H1 (cell line): ENCODE measurements around the gene ZXDC. TPM values are rescaled to one million over a fixed set of nuclear protein-coding genes. Genes with fewer than 3 reads are reported as not detected.
A peak's percentile ranks its signal among the peaks of the same experiment; 100 is the strongest.

Experiments used
- CTCF ChIA-PET: fragments of 300-600 bp; sonication (Branson Sonifier 250); formaldehyde crosslinking; loops from one replicate; lab custom pipeline; 2021; ENCODE audit not compliant: partially characterized antibody; lab: Charles Lee
- POLR2A ChIA-PET: fragments of 300-600 bp; sonication (Branson Sonifier 250); formaldehyde crosslinking; loops from one replicate; lab custom pipeline; 2021; ENCODE audit warnings: inconsistent platforms; ENCODE audit not compliant: partially characterized antibody; lab: Charles Lee
- DNase-seq, 2 experiments: peaks; one replicate each; pipeline versions ENCODE4 v3.0.0 to v3.0.0-alpha.2; 2010 to 2022; ENCODE audit warnings: low spot score in 2 of 2, low read depth in 1 of 2, mixed read lengths in 1 of 2
- FAIRE-seq: peaks from 2 replicates; lab custom pipeline; 2011; peaks lifted over from hg19 to GRCh38; lab: Jason Lieb, UNC
- H2AFZ ChIP-seq: 2 replicates; pipeline ENCODE4 v1.8.1; 2012; ENCODE audit warnings: low read length, inconsistent platforms
- H2AK5ac ChIP-seq: 2 replicates; pipeline ENCODE4 v1.6.1; 2013; ENCODE audit warnings: low read depth, low read length
- H2BK120ac ChIP-seq: replicated peaks from 2 replicates; pipeline ENCODE3; 2013; ENCODE audit warnings: low read depth, low read length, inconsistent platforms
- H2BK12ac ChIP-seq: 2 replicates; pipeline ENCODE4 v1.6.1; 2013; ENCODE audit warnings: low read depth, low read length
- H2BK15ac ChIP-seq: 2 replicates; pipeline ENCODE4 v1.6.1; 2013; ENCODE audit warnings: low read length
- H2BK20ac ChIP-seq: 2 replicates; pipeline ENCODE4 v1.6.1; 2013; ENCODE audit warnings: low read length
- H2BK5ac ChIP-seq: 2 replicates; pipeline ENCODE4 v1.6.1; 2013; ENCODE audit warnings: low read depth, low read length
- H3K14ac ChIP-seq: 2 replicates; pipeline ENCODE4 v1.6.1; 2013; ENCODE audit warnings: inconsistent platforms; ENCODE audit not compliant: insufficient read length
- H3K18ac ChIP-seq: 2 replicates; pipeline ENCODE4 v1.6.1; 2013; ENCODE audit warnings: low read length; ENCODE audit errors: extremely low read depth
- H3K23ac ChIP-seq: 2 replicates; pipeline ENCODE4 v1.6.1; 2013; ENCODE audit warnings: inconsistent platforms; ENCODE audit not compliant: insufficient read length
- H3K23me2 ChIP-seq: 2 replicates; pipeline ENCODE4 v1.6.1; 2013; ENCODE audit warnings: low read depth, low read length
- H3K27ac ChIP-seq: 2 replicates; pipeline ENCODE4 v1.6.1; 2011; ENCODE audit warnings: low read depth, low read length, inconsistent platforms
- H3K27me3 ChIP-seq, 4 experiments: replicated peaks in 1 of 4; 1 replicate in 1 of 4; 2 replicates in 3 of 4; pipeline versions ENCODE4 v1.6.1 to v1.8.1; 2011 to 2013; ENCODE audit warnings: low read length in 3 of 4, mild to moderate bottlenecking in 3 of 4, inconsistent platforms in 2 of 4, mixed read lengths in 2 of 4, moderate library complexity in 1 of 4; ENCODE audit not compliant: control insufficient read depth in 3 of 4, insufficient read depth in 3 of 4; ENCODE audit errors: extremely low read depth in 1 of 4
- H3K36me3 ChIP-seq, 4 experiments: 2 replicates each; pipeline versions ENCODE4 v1.6.1 to v1.8.1; 2011 to 2013; ENCODE audit warnings: mild to moderate bottlenecking in 4 of 4, low read length in 3 of 4, moderate library complexity in 2 of 4, control low read depth in 1 of 4, inconsistent platforms in 1 of 4; ENCODE audit not compliant: insufficient read depth in 4 of 4, control insufficient read depth in 2 of 4
- H3K4ac ChIP-seq: replicated peaks from 2 replicates; pipeline ENCODE3; 2013; ENCODE audit warnings: low read length, low read depth, mixed read lengths, inconsistent platforms; ENCODE audit not compliant: insufficient read length
- H3K4me1 ChIP-seq, 4 experiments: replicated peaks in 1 of 4; 1 replicate in 1 of 4; 2 replicates in 3 of 4; pipeline versions ENCODE4 v1.6.1 to v1.8.1; 2011 to 2013; ENCODE audit warnings: low read length in 3 of 4, inconsistent platforms in 2 of 4, mixed read lengths in 1 of 4; ENCODE audit not compliant: insufficient read depth in 4 of 4, control insufficient read depth in 3 of 4
- H3K4me2 ChIP-seq, 2 experiments: 2 replicates each; pipeline versions ENCODE4 v1.6.1 to v1.8.1; 2011 to 2013; ENCODE audit warnings: low read depth in 2 of 2, low read length in 2 of 2, control low read depth in 1 of 2, inconsistent platforms in 1 of 2, mild to moderate bottlenecking in 1 of 2; ENCODE audit not compliant: insufficient read depth in 1 of 2
- H3K4me3 ChIP-seq, 4 experiments: fragments of 200-600, 300-600 bp in 1 of 4; sonication (generic), shearing (Covaris generic), sonication (Bioruptor Twin) in 1 of 4; 2 replicates each; pipeline versions ENCODE4 v1.5.1 to v1.8.1; 2011 to 2016; ENCODE audit warnings: low read length in 4 of 4, low read depth in 3 of 4, control low read depth in 2 of 4, inconsistent platforms in 2 of 4, mild to moderate bottlenecking in 2 of 4, mixed read lengths in 1 of 4, moderate library complexity in 1 of 4; ENCODE audit not compliant: insufficient read depth in 2 of 4; ENCODE audit errors: extremely low read depth in 1 of 4
- H3K56ac ChIP-seq: replicated peaks from 2 replicates; pipeline ENCODE3; 2013; ENCODE audit warnings: low read depth, mild to moderate bottlenecking, mixed read lengths, low read length, inconsistent platforms; ENCODE audit not compliant: insufficient read length
- H3K79me1 ChIP-seq: 2 replicates; pipeline ENCODE4 v1.6.1; 2013; ENCODE audit warnings: low read depth, low read length, control low read depth
- H3K79me2 ChIP-seq, 2 experiments: 2 replicates each; pipeline versions ENCODE4 v1.6.1 to v1.8.1; 2012 to 2013; ENCODE audit warnings: low read length in 2 of 2, mild to moderate bottlenecking in 2 of 2, inconsistent platforms in 1 of 2; ENCODE audit not compliant: insufficient read depth in 2 of 2, control insufficient read depth in 1 of 2
- H3K9ac ChIP-seq, 4 experiments: replicated peaks in 1 of 4; 1 replicate in 1 of 4; 2 replicates in 3 of 4; pipeline versions ENCODE4 v1.6.1 to v1.8.1; 2011 to 2013; ENCODE audit warnings: low read depth in 3 of 4, low read length in 3 of 4, control low read depth in 2 of 4, mild to moderate bottlenecking in 2 of 4, moderate library complexity in 2 of 4, inconsistent platforms in 1 of 4; ENCODE audit errors: extremely low read depth in 1 of 4
- H3K9me3 ChIP-seq, 2 experiments: 2 replicates each; pipeline versions ENCODE4 v1.6.1 to v1.8.1; 2012 to 2013; ENCODE audit warnings: mild to moderate bottlenecking in 2 of 2, moderate library complexity in 2 of 2, control low read depth in 1 of 2, inconsistent platforms in 1 of 2, low read depth in 1 of 2, low read length in 1 of 2, mixed read lengths in 1 of 2; ENCODE audit not compliant: insufficient read depth in 2 of 2
- H4K20me1 ChIP-seq, 2 experiments: replicated peaks in 1 of 2; 2 replicates each; pipeline versions ENCODE3 to v1.8.1; 2011 to 2013; ENCODE audit warnings: inconsistent platforms in 2 of 2, low read length in 2 of 2, mild to moderate bottlenecking in 1 of 2; ENCODE audit not compliant: insufficient read depth in 2 of 2, control insufficient read depth in 1 of 2
- H4K5ac ChIP-seq: 2 replicates; pipeline ENCODE4 v1.6.1; 2013; ENCODE audit warnings: low read length, low read depth, mixed read lengths, inconsistent platforms; ENCODE audit not compliant: insufficient read length
- H4K8ac ChIP-seq: 2 replicates; pipeline ENCODE4 v1.8.0; 2013; ENCODE audit warnings: mild to moderate bottlenecking, moderate library complexity, low read length, inconsistent platforms; ENCODE audit not compliant: insufficient read depth; ENCODE audit errors: extremely low read depth
- H4K91ac ChIP-seq: replicated peaks from 2 replicates; pipeline ENCODE3; 2013; ENCODE audit warnings: low read length, mixed read lengths, inconsistent platforms; ENCODE audit not compliant: insufficient read length
- CEBPB ChIP-seq: IDR thresholded peaks from 2 replicates; pipeline ENCODE4 v1.6.1; 2012; ENCODE audit warnings: low read depth, low read length
- EGR1 ChIP-seq: IDR thresholded peaks from 2 replicates; pipeline ENCODE4 v1.6.1; 2011; ENCODE audit warnings: low read depth, low read length, borderline replicate concordance
- EP300 ChIP-seq, 2 experiments: IDR thresholded peaks; 1 replicate in 1 of 2; 2 replicates in 1 of 2; pipeline ENCODE4 v1.6.1; 2011 to 2012; ENCODE audit warnings: low read depth in 2 of 2, low read length in 2 of 2, mild to moderate bottlenecking in 2 of 2, borderline replicate concordance in 1 of 2, inconsistent platforms in 1 of 2, moderate library complexity in 1 of 2
- HDAC6 ChIP-seq: IDR thresholded peaks from one replicate; pipeline ENCODE4 v1.7.1; 2012; ENCODE audit warnings: low read depth, mild to moderate bottlenecking, inconsistent platforms, low read length, moderate library complexity
- KDM1A ChIP-seq: fragments of 200-600, 300-600 bp; sonication (generic); IDR thresholded peaks from 2 replicates; pipeline ENCODE4 v1.7.1; 2016; ENCODE audit warnings: mild to moderate bottlenecking, low read length, borderline replicate concordance
- RAD21 ChIP-seq, 2 experiments: IDR thresholded peaks in 1 of 2; conservative IDR thresholded peaks in 1 of 2; 2 replicates each; pipeline ENCODE4 v1.6.1; 2011; ENCODE audit warnings: low read depth in 2 of 2, low read length in 2 of 2, improper control_type of control experiment in 1 of 2, inconsistent platforms in 1 of 2, mild to moderate bottlenecking in 1 of 2, moderate library complexity in 1 of 2
- RNF2 ChIP-seq: fragments of 200-900, 300-1000 bp; sonication (generic); IDR thresholded peaks from 2 replicates; pipeline ENCODE4 v1.7.1; 2016; ENCODE audit warnings: borderline replicate concordance, low read depth, mild to moderate bottlenecking, antibody characterized with exemption, low read length; ENCODE audit not compliant: poor library complexity, severe bottlenecking; ENCODE audit errors: missing control alignments
- TBP ChIP-seq: IDR thresholded peaks from 2 replicates; pipeline ENCODE4 v1.6.1; 2011; ENCODE audit warnings: low read depth, low read length, improper control_type of control experiment
- WGBS, 2 experiments: shearing (Covaris generic) in 1 of 2; methylation state at CpG; one replicate each; pipeline versions ENCODE4 v1.1.6 to v1.1.7; 2013 to 2015; ENCODE audit warnings: low lambda C conversion rate in 2 of 2, mixed read lengths in 2 of 2, inconsistent platforms in 1 of 2, low coverage in 1 of 2, missing lambda C conversion rate in 1 of 2; ENCODE audit not compliant: insufficient replicate concordance in 2 of 2, insufficient coverage in 1 of 2, insufficient read length in 1 of 2; ENCODE audit errors: extremely low coverage in 1 of 2, missing lambda C conversion rate in 1 of 2; 5-methylcytosine and 5-hydroxymethylcytosine counted together
- polyA plus RNA-seq, 7 experiments: library from polyadenylated mRNA; depleted of rRNA in 3 of 7; stranded (reverse) in 5 of 7; unstranded in 2 of 7; fragments of >200 nt in 5 of 7; fragments of 200-250 nt in 2 of 7; gene quantifications; 1 replicate in 5 of 7; 2 replicates in 1 of 7; 4 replicates in 1 of 7; pipeline versions ENCODE4 v1.2.1 to v1.2.3, GENCODE V29; 2011 to 2013; ENCODE audit warnings: missing spikeins in 2 of 7, mixed read lengths in 2 of 7
- total RNA-seq: library from RNA; stranded (reverse); fragmentation: NEBNext Ultra II Directional; extraction: Animal tissue kit (Norgen Biotek cat#: 25700); gene quantifications from 2 replicates; pipeline ENCODE4 v1.2.1, GENCODE V29; 2021
- TF ChIP-seq, protein P1 (sequence below): IDR thresholded peaks from 2 replicates; pipeline ENCODE4 v1.6.1; 2012; ENCODE audit warnings: low read length, inconsistent platforms
- TF ChIP-seq, protein P2 (sequence below): IDR thresholded peaks from 2 replicates; pipeline ENCODE4 v1.6.1; 2012; ENCODE audit warnings: inconsistent platforms

ZXDC gene
- total and polyA plus RNA-seq, 2 of the 8 experiments (the other 6 are each of a cell fraction or from before 2014, with no cell fraction given), result 12.7 to 24.3 TPM

GRCh38 chr3:126501054-126501453 lies 25.4 kb upstream of the ZXDC start:
- H3K23ac ChIP-seq, result no peak overlapping the region
- H2BK120ac ChIP-seq, result no peak overlapping the region
- H3K27ac ChIP-seq, result no peak overlapping the region
- ChIA-PET CTCF (interaction anchor here (1.4 to 6.6 kb wide), 4 partner anchors 10 to 34 kb away, joined by 3 to 49 read pairs (median 18); no protein-coding TSS in a partner anchor), POLR2A (interaction anchor here (0.5 kb wide), 1 partner anchor 1420 kb away, joined by 3 read pairs; no protein-coding TSS in a partner anchor)
- no peak overlapping the region for H3K4me3 ChIP-seq
- no peaks in the 10 kb centered on the region; a peak in 1 of 7 replicates for H3K27me3 ChIP-seq
- no peak overlapping the region for H2AK5ac ChIP-seq
- 0 out of 2 replicates have a peak overlapping the region, but pooled peaks have one; percentile 75 for H2BK12ac ChIP-seq
- H3K79me1 ChIP-seq, result no peaks in the 10 kb centered on the region; the same call in 1 of the 2 replicates
- DNase-seq (no peak), FAIRE-seq (no peak)
- no peak overlapping the region for H2BK20ac ChIP-seq
- H3K4me2 ChIP-seq, result no peak overlapping the region
- no peak overlapping the region for H2BK5ac ChIP-seq
- peak overlapping the region; percentile 13; the same call in 1 of the 2 replicates for H3K18ac ChIP-seq
- H2BK15ac ChIP-seq, result no peak overlapping the region
- no peak overlapping the region for H3K14ac ChIP-seq
- no peak overlapping the region for H4K5ac ChIP-seq
- 76% methylated on average over 5 of the region's 5 CpGs; no CpG with 5 or more reads in 1 of the 2 experiments for WGBS, 2 experiments
- peaks cover 2% of the 10 kb centered on the region; the same call in 1 of the 2 replicates for H3K23me2 ChIP-seq
- peaks cover 0 to 6% of the 10 kb centered on the region in 2 experiments for H4K20me1 ChIP-seq
- no peaks in the 10 kb centered on the region for H3K9me3 ChIP-seq
- no peak overlapping the region for H3K9ac ChIP-seq
- H2AFZ ChIP-seq, result no peak overlapping the region
- H3K4ac ChIP-seq, result no peak overlapping the region
- H3K4me1 ChIP-seq, result peaks cover 0 to 22% (median 16%) of the 10 kb centered on the region in 4 experiments; a peak in 6 of 7 replicates
- no peak overlapping the region for H3K56ac ChIP-seq
- no peaks in the 10 kb centered on the region; a peak in 1 of 8 replicates for H3K36me3 ChIP-seq
- no peak overlapping the region for H4K91ac ChIP-seq
- H4K8ac ChIP-seq, result peak overlapping the region; percentile 32; the same call in 1 of the 2 replicates
- H3K79me2 ChIP-seq, result peaks cover 0 to 3% of the 10 kb centered on the region in 2 experiments; a peak in 1 of 4 replicates
- TF ChIP-seq EP300 (IDR thresholded peaks at IDR 0.05; ENCODE audit: borderline replicate concordance in 1 of 2, low read depth in 2 of 2, low read length in 2 of 2) (no peak), TBP (no peak), KDM1A (no peak), EGR1 (no peak), HDAC6 (no peak), CEBPB (no peak), RNF2 (no peak), RAD21 (IDR thresholded peaks at IDR 0.05 in 1 of 2, conservative IDR thresholded peaks at IDR 0.05 in 1 of 2; ENCODE audit: low read depth in 2 of 2, low read length in 2 of 2) (no peak)
- TF ChIP-seq, protein P1, sequence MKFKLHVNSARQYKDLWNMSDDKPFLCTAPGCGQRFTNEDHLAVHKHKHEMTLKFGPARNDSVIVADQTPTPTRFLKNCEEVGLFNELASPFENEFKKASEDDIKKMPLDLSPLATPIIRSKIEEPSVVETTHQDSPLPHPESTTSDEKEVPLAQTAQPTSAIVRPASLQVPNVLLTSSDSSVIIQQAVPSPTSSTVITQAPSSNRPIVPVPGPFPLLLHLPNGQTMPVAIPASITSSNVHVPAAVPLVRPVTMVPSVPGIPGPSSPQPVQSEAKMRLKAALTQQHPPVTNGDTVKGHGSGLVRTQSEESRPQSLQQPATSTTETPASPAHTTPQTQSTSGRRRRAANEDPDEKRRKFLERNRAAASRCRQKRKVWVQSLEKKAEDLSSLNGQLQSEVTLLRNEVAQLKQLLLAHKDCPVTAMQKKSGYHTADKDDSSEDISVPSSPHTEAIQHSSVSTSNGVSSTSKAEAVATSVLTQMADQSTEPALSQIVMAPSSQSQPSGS, result no peak
- TF ChIP-seq, protein P2, sequence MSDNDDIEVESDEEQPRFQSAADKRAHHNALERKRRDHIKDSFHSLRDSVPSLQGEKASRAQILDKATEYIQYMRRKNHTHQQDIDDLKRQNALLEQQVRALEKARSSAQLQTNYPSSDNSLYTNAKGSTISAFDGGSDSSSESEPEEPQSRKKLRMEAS, result no peak
